NCI-H2107 treated with DMSO at 0.1 percent for 48 hours (cell line): Measurements from ENCODE around the gene PEX26.
"Not testable (repeated sequence)": the region's sequence is repeated elsewhere in the genome, so short reads cannot be mapped to it uniquely, and the experiment has no call there.

Experiments
- DNase-seq: peaks from one replicate; lab custom pipeline; 2025; ENCODE audit not compliant: unreplicated experiment; lab: John Stamatoyannopoulos, UW

PEX26 gene

DNA sequence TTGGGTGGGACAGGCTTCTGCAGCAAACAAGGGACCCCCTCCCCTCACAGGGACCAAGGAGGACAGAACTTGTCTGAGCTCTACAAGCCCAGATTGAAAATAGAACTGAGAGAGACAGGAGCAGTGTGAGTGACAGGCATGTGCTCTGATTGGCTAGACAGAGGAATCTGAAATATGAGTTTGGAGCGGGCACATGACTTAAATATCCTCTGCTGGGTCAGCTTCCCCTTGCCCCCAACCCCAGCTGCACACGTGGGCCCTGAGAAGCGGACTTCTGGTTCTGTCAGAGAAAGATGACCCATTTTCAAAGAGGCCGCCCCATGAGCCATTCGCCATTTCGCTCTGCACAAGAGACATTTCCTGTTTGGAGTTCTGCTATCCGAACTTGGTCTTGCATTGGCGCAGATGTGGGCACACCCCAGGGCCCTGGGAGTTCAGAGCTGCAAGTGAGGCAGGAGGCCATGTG lies 38.1 kb downstream of the PEX26 start:
- no peak for DNase-seq

DNA sequence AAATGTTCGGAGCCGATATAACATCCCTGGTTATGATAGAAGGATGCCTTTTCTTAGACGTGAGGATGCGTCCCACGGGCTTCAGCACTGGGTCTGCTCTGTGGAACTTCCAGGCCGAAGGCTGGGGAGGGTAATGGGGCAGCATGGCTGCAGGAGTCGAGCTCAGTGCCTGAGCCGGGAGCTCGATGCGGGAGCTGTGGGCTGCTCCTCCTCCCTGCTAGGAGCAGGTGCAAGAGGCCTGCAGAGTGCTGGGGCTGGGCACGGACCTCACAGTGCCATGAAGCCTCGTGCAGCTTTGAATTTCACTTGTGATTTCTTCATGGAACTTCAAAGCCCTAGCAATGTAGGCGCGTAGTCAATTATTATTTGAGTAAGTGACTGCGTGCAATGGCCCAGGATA lies 38.8 kb downstream of the PEX26 start:
- DNase-seq: no peak

DNA sequence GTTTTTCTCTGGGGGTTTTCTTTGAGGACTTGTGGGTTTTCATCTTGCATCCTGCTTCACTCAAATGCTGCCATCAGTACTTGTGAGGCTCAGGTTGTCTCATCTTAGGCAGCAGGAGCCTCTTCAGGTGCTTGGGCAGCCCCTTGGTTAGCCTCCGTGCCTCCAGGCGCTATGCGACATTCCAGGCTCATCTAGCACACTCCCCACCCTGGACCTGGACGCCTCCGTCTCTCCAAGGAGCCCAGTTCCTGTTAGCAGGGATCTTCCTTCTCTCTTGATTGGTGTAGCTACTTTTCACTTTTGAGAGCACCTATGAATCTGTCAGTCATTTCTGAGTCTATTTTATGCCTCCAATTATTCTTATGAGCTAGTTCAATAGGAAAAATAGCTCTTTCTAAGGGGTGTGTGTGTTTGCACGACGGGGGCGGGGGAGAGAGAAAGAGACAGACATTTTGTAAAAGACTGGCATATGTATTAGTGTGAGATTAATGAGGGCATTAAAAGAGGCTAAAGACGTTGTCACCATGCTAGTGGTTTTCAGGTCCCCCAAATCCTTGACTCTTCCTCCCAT lies 40.6 kb downstream of the PEX26 start:
- DNase-seq: no peak

DNA sequence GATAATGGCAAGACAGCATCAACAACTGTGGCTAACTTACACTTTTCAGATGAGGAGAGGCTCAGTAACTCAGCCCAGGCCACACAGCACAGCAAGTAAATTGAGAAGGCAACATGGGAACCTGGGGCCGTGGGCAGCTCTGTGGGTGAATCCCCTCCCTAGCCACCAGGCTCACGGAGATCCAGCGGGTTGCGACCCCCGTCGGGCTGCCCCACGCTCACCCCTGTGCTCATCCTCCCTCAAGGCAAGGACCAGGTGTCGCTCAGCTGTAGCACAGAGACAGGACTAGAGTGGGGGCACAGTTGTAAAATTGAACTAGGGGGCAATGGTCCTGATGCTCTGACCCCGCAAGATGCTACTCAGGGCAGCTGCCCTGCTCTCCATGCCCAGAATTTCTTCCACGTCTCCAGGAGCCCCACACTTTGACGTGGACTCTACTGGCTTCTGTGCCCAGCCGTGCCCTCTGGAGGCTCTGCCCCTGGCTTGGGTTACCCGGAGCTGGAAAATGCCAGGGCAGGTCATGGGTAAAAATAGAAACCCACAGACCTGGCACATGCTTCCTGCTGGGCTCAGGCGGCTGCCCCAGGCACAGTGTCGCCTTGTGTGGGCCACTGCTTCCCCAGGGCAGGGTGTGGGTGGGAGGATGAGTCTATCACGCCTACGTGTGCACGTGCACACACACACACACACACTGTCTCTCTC lies 41.8 kb downstream of the PEX26 start:
- no peak for DNase-seq

DNA sequence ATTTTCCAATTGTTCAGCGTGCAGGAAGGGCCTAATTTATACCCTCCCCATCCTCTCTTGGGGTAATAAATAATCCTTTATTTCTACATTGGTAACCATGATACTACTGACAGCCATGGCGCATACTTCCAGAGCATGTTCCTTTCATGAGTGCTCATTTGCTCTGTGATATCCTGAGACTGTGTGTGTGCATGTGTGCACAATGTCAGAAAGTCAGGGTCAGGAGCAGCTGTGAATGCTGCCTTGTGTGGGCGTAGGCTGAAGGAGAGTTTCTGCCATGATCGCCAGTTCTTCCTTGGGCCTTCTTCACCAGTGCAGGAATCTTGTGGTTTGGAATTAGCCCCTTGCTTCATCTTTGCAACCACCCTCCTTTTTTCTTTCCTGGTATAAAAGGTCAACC lies 43.1 kb downstream of the PEX26 start:
- no peak for DNase-seq

DNA sequence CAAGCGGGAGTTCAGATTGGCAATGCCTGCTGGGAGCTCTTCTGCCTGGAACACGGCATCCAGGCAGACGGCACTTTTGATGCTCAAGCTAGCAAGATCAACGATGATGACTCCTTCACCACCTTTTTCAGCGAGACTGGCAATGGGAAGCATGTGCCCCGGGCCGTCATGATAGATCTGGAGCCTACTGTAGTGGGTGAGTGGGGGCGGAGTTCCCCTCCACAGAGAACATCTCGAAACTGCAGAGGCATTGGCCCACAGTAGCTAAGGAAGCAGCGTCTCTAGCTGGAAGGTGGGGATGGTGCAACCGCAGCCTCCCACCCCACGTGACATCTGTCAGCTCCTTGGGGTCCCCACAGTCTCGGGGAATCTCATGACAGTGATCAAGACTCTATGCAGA lies 43.7 kb downstream of the PEX26 start:
- no peak for DNase-seq

DNA sequence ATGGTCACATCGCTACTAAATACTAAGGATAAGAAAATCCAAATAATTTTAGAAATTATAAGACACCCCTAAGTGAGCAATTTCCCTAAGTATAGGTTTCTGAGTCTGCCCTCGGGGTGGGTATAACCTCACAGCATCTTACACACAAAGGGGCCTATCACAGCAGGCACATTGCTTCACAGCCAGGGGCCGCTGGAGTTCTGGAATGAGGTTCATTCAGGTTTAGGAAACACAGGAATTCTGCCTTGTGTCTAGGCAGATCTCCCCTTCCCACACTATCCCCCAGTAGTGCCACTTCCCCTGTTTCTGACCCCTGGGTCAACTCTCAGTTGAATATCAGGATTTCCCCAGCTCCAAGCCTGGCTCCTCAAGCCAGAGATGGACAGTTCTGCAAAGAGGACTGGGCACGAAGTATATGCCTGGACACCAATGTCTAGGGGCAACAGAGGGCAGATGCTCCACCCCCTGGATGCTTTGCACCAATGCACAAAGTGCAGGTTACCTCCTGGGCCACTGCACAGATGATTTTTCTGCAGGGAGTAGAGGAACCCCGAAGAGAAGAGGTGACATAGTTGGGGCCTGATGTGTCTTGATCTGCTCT lies 44.3 kb downstream of the PEX26 start:
- no peak for DNase-seq

DNA sequence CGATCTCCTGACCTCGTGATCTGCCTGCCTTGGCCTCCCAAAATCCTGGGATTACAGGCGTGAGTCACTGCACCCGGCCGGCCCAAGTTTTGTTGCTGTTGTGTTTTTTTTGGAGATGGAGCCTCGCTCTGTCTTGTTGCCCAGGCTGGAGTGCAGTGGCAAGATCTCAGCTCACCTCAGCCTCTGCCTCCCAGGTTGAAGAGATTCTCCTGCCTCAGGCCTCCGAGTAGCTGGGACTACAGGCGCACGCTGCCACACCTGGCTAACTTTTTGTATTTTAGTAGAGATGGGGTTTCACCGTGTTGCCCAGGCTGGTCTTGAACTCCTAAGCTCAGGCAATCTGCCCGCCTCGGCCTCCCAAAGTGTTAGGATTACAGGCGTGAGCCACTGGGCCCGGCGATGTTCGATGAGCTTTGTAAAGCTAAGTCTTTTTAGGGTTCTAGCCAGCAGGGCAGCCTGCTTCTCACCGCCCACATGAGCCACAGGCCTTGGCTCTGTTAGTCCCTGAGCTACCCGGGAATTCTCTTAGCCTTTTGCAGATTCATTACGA lies 45.8 kb downstream of the PEX26 start:
- not testable (repeated sequence) for DNase-seq

DNA sequence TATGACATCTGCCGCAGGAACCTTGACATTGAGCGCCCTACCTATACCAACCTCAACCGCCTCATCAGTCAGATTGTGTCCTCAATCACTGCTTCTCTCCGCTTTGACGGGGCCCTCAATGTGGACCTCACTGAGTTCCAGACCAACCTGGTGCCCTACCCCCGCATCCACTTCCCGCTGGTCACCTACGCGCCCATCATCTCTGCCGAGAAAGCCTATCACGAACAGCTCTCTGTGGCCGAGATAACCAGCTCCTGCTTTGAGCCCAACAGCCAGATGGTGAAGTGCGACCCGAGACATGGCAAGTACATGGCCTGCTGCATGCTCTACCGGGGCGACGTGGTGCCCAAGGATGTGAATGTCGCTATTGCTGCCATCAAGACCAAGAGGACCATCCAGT lies 48.8 kb downstream of the PEX26 start:
- DNase-seq: no peak

DNA sequence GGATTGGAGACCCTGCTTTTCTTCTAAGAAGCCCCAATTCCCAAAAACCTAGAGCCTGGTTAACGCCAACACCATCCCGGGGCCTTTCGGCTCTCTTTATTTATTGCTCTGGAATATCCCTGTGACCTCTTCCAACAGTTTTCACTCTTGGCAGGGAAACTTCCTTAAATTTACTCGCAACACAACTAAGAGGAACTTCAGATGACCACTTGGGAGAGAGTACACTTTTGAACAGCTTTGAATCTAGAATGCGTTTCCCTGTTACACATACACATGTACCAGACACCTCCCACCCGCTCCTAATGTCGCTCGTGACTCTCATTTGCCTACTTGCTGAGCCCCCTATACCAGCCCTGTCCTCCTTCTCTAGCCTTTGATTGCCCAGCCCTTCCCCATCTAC lies 52.2 kb downstream of the PEX26 start:
- DNase-seq: no peak

DNA sequence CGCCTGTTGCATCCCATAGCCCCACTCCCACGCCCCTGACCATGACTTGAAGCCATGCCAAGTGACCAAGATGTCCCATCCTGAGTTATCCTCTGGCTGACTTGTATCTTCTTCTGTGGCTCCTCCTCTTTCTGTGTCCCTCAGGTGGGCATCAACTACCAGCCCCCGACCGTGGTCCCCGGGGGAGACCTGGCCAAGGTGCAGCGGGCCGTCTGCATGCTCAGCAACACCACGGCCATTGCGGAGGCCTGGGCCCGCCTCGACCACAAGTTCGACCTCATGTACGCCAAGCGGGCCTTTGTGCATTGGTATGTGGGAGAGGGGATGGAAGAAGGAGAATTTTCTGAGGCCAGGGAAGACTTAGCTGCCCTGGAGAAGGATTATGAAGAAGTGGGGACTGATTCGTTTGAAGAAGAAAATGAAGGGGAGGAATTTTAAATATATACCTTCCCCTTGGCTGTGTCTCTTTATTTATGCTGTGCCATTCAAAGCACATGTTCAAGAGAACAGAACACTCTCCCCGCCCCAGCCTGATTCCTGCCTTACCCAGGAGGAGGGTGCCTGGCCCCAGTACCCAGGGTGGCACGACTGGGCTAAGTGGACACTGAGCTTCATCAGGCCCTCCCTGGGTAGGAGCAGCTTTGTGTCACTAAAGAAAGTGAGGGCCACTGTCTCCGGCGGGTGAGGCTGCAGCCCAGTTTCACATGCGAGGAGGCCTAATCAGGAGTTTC lies 53.1 kb downstream of the PEX26 start:
- DNase-seq: no peak

DNA sequence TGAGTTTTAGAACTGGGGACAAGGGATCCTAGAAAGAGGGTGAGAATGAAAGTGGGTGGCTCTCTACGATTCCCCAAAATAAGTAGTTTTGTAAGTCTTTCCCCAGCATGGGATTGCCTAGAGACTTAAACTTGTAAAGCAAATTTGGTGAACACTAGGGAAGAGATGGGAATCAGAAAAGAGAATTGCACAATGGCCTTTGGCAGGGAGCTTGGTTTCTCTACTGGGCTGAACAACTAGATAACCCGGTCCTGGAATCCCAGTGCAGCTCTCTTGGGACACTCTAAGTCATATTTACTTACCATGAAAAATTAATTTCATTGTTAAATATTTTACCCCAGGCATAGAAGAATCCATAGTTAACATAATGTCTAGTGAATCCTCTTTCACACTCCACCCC lies 55.7 kb downstream of the PEX26 start:
- DNase-seq: no peak

DNA sequence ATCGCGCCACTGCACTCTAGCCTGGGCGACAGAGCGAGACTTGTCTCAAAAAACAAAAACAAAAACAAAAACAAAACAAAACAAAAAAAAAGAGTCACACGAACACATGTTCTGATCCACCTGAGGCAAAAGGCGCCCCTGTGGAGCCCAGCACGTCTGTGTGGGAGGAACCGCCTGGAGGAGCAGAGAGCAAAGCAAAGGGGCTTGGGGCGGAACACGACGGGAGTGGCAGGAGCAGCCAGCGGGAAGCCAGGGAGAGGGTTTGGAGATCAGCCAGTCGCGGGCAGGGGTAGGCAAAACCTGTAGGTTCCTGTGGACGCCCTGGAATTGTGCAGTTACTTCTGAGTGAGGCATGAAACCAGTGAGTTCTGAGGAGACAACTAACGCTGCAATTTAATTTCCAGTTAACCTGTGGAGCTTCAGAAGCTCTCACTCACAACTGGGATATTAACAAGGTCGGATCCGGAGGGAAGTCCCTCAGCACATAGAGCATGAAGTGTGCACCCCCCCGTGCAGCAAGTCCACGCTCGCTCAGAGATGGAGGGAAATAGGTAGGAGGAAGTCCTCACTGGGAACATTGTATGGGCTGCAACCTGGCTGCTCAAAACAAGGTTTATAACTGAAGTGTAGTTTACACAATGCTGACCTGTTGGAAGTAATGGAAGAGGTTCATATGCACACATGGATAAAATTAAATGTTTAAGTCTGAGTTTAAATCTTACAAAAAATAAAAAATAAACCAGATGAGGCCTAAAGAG lies 59.0 kb downstream of the PEX26 start:
- no peak for DNase-seq

DNA sequence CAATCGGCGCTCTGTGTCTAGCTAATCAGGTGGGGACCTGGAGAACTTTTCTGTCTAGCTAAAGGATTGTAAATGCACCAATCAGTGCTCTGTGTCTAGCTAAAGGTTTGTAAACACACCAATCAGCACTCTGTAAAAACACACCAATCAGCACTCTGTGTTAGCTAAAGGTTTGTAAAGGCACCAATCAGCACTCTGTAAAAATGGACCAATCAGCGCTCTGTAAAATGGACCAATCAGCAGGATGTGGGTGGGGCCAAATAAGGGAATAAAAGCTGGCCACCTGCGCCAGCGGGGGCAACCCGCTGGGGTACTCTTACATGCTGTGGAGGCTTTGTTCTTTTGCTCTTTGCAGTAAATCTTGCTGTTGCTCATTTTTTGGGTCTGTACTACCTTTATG lies 63.2 kb downstream of the PEX26 start:
- not testable (repeated sequence) for DNase-seq

DNA sequence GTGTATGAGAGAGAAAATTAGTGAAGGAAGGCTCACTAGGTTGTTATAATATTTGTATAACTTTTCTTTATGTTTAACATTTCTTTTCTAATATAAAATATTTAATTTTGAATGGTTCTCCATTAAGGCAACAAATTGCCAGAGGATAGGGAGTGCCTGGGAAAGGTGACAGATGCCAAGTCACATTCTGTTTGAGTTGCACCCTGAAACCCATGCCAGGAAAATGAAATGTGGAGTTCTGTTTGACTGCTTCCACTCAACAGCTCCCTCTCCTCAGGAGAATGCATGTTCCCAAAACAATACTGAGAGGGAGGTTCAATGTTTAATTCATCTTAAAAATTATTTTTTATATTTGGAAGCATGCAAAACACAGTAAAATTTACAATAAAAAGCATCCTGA lies 66.3 kb downstream of the PEX26 start:
- DNase-seq: no peak

DNA sequence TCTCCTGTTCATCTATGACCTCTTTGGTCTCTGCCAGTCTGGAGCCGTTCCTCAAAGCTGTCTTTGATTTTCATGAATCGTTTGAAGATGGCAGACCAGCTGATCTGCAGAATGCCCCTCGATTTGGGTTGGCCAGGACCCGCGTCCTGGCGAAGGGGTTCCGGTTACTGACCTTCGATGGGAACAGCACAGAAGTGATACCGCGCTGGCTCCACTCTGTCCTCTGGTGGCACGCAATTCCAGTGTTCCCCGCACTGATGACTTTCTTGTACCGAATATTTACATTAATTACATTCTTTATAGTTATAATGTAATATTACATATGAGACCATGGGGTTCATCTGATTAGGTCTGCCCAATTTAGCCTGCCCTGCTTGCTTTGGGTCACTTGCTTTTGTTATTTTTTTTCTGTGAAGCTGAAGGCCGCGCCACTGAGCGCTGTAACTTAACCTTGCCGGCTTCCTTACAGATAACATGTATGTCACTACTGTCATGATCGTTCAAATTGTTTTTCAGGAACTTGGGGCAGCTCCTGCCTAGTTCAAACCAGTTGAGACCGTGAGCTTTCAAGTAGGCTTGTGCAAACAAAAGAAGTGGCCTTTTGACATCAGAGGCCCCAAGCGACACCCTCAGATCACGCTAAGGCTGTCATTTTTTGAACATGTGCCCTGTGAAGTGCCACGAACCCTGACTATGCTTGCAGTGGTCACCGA lies 68.0 kb downstream of the PEX26 start:
- DNase-seq: no peak

DNA sequence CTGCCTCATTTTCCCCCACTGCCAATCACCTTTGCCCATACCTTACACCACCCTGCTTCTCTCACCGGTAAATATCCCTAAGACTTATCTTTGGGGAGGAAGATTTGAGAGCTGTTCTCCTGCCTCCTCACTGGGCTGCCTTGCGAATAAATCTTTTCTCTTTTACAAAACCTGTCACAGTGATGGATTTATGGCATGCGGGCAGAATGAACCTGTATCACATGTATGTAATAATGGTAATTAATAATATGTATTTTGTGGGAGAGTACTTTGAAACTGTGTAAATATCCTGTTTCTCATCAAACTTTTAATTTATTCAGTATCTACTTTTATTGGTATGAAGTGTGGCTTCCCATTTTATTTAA lies 68.6 kb downstream of the PEX26 start:
- DNase-seq: no peak

DNA sequence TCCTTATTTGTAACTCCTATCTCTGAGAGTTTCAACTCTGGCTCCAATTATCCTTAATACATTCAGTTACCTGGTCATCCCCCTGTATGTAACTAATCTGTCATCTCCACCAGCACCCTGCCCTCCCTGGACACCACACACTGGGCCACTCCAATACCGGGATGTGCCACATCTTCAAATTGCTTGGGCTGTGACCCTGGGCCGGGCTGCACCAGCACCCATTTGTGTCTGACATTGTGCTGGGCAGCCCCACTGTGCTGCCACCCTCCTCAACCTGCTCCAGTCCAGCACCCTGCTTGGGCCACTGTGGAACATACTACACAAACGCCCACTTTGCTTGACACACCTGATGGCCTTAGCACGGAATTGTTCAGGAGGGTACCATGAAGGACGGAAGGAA lies 70.0 kb downstream of the PEX26 start:
- DNase-seq: no peak

DNA sequence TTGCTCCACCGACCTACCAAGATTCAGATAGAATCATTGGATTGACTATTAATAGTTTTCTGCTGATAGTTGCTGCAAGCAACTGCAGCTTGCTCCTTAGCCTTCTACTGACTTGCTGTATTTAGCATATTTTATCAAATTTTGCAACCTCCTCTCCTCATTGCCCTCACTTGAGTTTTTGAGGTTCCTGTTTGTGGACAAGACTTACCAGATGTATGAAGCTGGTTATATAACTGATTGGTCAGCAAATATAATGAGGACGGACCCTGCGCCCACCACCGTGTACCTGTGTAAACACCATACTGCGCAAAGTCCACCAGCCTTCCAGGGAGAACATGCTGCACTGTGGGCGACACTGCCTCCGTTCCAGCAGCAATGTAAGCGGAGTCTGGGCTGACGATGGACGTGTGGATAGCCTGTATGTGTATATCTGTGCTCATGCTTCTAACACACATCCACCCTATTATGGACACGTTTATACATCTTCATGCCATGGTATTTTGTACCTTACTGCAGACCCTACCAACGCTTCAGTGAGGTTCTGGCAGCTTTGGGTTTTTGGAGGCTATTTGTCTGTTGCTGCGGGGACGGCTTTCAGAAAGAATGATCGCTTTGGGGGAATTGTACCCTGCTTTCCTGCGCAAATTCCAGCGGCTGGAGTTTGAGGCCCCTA lies 70.6 kb downstream of the PEX26 start:
- no peak for DNase-seq

DNA sequence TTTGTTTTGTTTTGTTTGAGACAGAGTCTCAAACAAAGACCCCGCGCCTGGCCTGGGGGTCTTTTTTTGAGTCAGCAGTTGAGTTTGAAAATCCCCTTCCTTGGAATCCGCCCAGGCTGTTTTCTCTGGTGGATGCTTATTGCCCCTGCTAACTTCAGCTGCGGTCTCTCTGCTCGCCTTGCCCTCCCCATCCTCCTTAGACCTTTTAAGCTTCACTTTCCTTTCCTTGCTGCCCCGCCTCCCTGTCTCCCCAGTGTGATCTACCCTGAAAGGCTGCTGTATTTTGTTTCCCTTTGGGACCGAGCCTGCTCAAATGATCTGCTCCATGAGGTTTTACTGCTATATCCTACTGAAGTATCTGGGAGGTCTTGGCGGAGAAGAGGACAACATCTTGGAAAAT lies 74.7 kb downstream of the PEX26 start:
- DNase-seq: no peak
